ENCODE data around the gene OR10W1. TPM values are rescaled to one million over a fixed set of nuclear protein-coding genes. Genes with fewer than 3 reads are reported as not detected.

Gene OR10W1
- total and polyA plus RNA-seq, 5 donors from 2014 or later, result not detected

GRCh38 chr11:58275002-58275401 lies 6.9 kb upstream of the OR10W1 start:
- Histone ChIP-seq H3K36me3 (ENCODE audit: control insufficient read depth, insufficient read depth, low read length) (no peaks in the 10 kb centered on the region), H3K4me1 (ENCODE audit: control insufficient read depth, insufficient read depth, low read length, poor library complexity, severe bottlenecking) (no peaks in the 10 kb centered on the region), H3K27ac (ENCODE audit: insufficient read depth, low read length, poor library complexity, severe bottlenecking) (no peak overlapping the region), H3K27me3 (ENCODE audit: control insufficient read depth, insufficient read depth, low read length) (no peaks in the 10 kb centered on the region), H3K4me3 (ENCODE audit: low read depth, low read length) (no peak overlapping the region), H3K9me3 (ENCODE audit: control insufficient read depth in 2 of 2, low read length in 2 of 2) (no peaks in the 10 kb centered on the region)
- no peaks in the 10 kb centered on the region for H3K27me3 Mint-ChIP-seq
- H3K27ac Mint-ChIP-seq, result no peak overlapping the region
- no peaks in the 10 kb centered on the region for H3K36me3 Mint-ChIP-seq
- H3K4me1 Mint-ChIP-seq, result no peaks in the 10 kb centered on the region
- no peak overlapping the region for H3K4me3 Mint-ChIP-seq
- ATAC-seq (ENCODE audit: low read depth in 2 of 2), result no peak
- DNase-seq, result no peak
- H3K9me3 Mint-ChIP-seq, result peaks cover 0 to 5% (median 0%) of the 10 kb centered on the region in 7 donors

DNA sequence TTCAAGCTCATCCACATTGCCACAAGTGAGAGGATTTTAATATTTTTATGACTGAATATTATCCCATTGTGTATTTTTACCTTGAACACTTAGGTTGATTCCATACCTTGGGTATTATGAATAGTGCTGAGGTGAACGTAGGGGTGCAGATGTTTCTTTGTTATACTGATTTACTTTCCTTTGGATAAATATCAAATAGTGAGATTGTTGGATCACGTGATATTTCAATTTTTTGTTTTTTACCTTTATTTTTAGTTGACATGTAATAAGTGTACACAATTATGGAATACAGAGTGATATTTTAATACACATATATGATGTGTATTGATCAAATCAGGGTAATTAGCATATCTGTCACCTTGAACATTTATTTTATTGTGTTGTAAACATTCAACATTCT lies 8.1 kb downstream of the OR10W1 start:
- Histone ChIP-seq H3K9me3 (ENCODE audit: control insufficient read depth in 2 of 2, low read length in 2 of 2) (no peaks in the 10 kb centered on the region), H3K4me1 (ENCODE audit: control insufficient read depth, insufficient read depth, low read length, poor library complexity, severe bottlenecking) (no peaks in the 10 kb centered on the region), H3K27me3 (ENCODE audit: control insufficient read depth, insufficient read depth, low read length) (peaks cover 2% of the 10 kb centered on the region), H3K27ac (ENCODE audit: insufficient read depth, low read length, poor library complexity, severe bottlenecking) (no peak overlapping the region), H3K4me3 (ENCODE audit: low read depth, low read length) (no peak overlapping the region), H3K36me3 (ENCODE audit: control insufficient read depth, insufficient read depth, low read length) (no peaks in the 10 kb centered on the region)
- no peak overlapping the region for H3K27ac Mint-ChIP-seq
- no peaks in the 10 kb centered on the region for H3K4me1 Mint-ChIP-seq
- H3K27me3 Mint-ChIP-seq, result no peaks in the 10 kb centered on the region
- DNase-seq, result no peak
- H3K9me3 Mint-ChIP-seq, result peaks cover 0 to 9% (median 4%) of the 10 kb centered on the region in 7 donors
- no peak overlapping the region for H3K4me3 Mint-ChIP-seq
- H3K36me3 Mint-ChIP-seq, result no peaks in the 10 kb centered on the region
- ATAC-seq (ENCODE audit: low read depth in 2 of 2), result no peak

DNA sequence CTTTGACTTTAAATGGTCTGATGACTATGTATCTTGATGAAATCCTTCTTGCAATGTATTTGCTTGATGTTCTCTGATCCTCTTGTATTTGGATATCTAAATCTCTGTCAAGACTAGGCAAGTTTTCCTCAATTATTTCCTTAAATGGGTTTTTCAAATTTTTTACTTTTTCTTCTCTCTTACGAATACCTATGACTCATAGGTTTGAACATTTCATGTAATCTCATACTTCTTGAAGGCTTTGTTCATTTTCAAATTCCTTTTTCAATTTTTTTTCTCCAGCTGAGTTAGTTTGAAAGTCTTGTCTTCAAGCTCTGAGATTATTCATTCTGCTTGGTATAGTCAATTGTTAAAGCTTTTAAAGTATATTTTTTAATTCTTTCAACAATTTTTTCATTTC lies 13.1 kb downstream of the OR10W1 start:
- no peak for DNase-seq
- Histone ChIP-seq H3K27ac (ENCODE audit: insufficient read depth, low read length, poor library complexity, severe bottlenecking) (no peak overlapping the region), H3K4me1 (ENCODE audit: control insufficient read depth, insufficient read depth, low read length, poor library complexity, severe bottlenecking) (no peaks in the 10 kb centered on the region), H3K27me3 (ENCODE audit: control insufficient read depth, insufficient read depth, low read length) (no peaks in the 10 kb centered on the region), H3K9me3 (ENCODE audit: control insufficient read depth in 2 of 2, low read length in 2 of 2) (no peaks in the 10 kb centered on the region), H3K4me3 (ENCODE audit: low read depth, low read length) (no peak overlapping the region), H3K36me3 (ENCODE audit: control insufficient read depth, insufficient read depth, low read length) (no peaks in the 10 kb centered on the region)
- Mint-ChIP-seq H3K36me3 (no peaks in the 10 kb centered on the region), H3K4me1 (no peaks in the 10 kb centered on the region), H3K27me3 (no peaks in the 10 kb centered on the region), H3K4me3 (no peak overlapping the region), H3K27ac (no peak overlapping the region), H3K9me3 (peaks cover 0 to 18% (median 8%) of the 10 kb centered on the region in 7 donors)
- ATAC-seq (ENCODE audit: low read depth in 2 of 2), result no peak

- Mint-ChIP-seq H3K9me3 (peaks cover 0 to 11% (median 2%) of the 10 kb centered on the region in 7 donors), H3K27ac (no peak overlapping the region), H3K4me1 (no peaks in the 10 kb centered on the region), H3K4me3 (no peak overlapping the region), H3K27me3 (peaks cover 4% of the 10 kb centered on the region), H3K36me3 (no peaks in the 10 kb centered on the region)
- no peaks in the 10 kb centered on the region for H3K4me1 ChIP-seq (ENCODE audit: control insufficient read depth, insufficient read depth, low read length, poor library complexity, severe bottlenecking)
- H3K4me3 ChIP-seq (ENCODE audit: low read depth, low read length), result no peak overlapping the region
- no peak overlapping the region for H3K27ac ChIP-seq (ENCODE audit: insufficient read depth, low read length, poor library complexity, severe bottlenecking)
- peaks cover 0 to 4% of the 10 kb centered on the region in 2 experiments for H3K9me3 ChIP-seq (ENCODE audit: control insufficient read depth in 2 of 2, low read length in 2 of 2)
- ATAC-seq (ENCODE audit: low read depth in 2 of 2), result no peak
- H3K27me3 ChIP-seq (ENCODE audit: control insufficient read depth, insufficient read depth, low read length), result no peaks in the 10 kb centered on the region
- no peaks in the 10 kb centered on the region for H3K36me3 ChIP-seq (ENCODE audit: control insufficient read depth, insufficient read depth, low read length)
- no peak for DNase-seq
Measured at GRCh38 chr11:58243954-58244353, 24.1 kb downstream of the OR10W1 start.

DNA sequence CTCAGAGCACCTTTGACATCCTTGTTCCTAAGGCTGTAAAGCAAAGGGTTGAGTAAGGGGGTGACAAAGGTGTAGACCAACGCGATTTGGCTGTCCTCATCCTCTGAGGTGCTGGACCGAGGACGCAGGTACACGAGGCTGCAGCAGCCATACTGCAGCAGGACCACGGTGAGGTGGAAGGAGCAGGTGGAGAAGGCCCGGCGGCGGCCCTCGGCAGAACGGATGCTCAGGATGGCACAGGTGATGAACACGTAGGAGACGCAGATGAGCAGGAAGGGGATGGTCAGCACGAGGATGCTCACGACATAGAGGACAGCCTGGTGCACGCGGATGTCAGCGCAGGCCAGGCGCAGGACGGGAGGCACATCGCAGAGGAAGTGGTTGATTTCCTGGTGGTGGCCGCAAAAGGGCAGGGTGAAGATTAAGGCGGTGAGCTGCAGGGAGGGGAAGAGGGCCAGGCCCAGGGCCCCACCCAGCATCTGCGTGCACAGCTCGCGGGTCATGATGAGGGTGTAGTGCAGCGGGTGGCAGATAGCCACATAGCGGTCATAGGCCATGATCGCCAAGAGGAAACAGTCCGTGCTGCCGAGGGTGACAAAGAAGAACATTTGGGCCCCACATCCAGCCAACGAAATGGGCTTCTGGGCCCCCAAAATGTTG lies 40.0 kb downstream of the OR10W1 start:
- peaks cover 0 to 5% (median 0%) of the 10 kb centered on the region in 7 donors for H3K9me3 Mint-ChIP-seq
- Histone ChIP-seq H3K36me3 (ENCODE audit: control insufficient read depth, insufficient read depth, low read length) (no peaks in the 10 kb centered on the region), H3K4me3 (ENCODE audit: low read depth, low read length) (no peak overlapping the region), H3K4me1 (ENCODE audit: control insufficient read depth, insufficient read depth, low read length, poor library complexity, severe bottlenecking) (no peaks in the 10 kb centered on the region), H3K27me3 (ENCODE audit: control insufficient read depth, insufficient read depth, low read length) (no peaks in the 10 kb centered on the region), H3K27ac (ENCODE audit: insufficient read depth, low read length, poor library complexity, severe bottlenecking) (no peak overlapping the region), H3K9me3 (ENCODE audit: control insufficient read depth in 2 of 2, low read length in 2 of 2) (no peaks in the 10 kb centered on the region)
- H3K4me3 Mint-ChIP-seq, result no peak overlapping the region
- DNase-seq (no peak), ATAC-seq (ENCODE audit: low read depth in 2 of 2) (no peak)
- H3K36me3 Mint-ChIP-seq, result no peaks in the 10 kb centered on the region
- no peak overlapping the region for H3K27ac Mint-ChIP-seq
- H3K27me3 Mint-ChIP-seq, result no peaks in the 10 kb centered on the region
- H3K4me1 Mint-ChIP-seq, result no peaks in the 10 kb centered on the region

- ATAC-seq (ENCODE audit: low read depth in 2 of 2), result no peak
- no peak overlapping the region for H3K4me3 Mint-ChIP-seq
- Histone ChIP-seq H3K27me3 (ENCODE audit: control insufficient read depth, insufficient read depth, low read length) (no peaks in the 10 kb centered on the region), H3K4me3 (ENCODE audit: low read depth, low read length) (no peak overlapping the region), H3K4me1 (ENCODE audit: control insufficient read depth, insufficient read depth, low read length, poor library complexity, severe bottlenecking) (no peaks in the 10 kb centered on the region), H3K9me3 (ENCODE audit: control insufficient read depth in 2 of 2, low read length in 2 of 2) (no peaks in the 10 kb centered on the region), H3K36me3 (ENCODE audit: control insufficient read depth, insufficient read depth, low read length) (no peaks in the 10 kb centered on the region), H3K27ac (ENCODE audit: insufficient read depth, low read length, poor library complexity, severe bottlenecking) (no peak overlapping the region)
- H3K9me3 Mint-ChIP-seq, result peaks cover 0 to 2% (median 0%) of the 10 kb centered on the region in 7 donors
- DNase-seq, result no peak
- H3K36me3 Mint-ChIP-seq, result no peaks in the 10 kb centered on the region
- H3K4me1 Mint-ChIP-seq, result no peaks in the 10 kb centered on the region
- H3K27me3 Mint-ChIP-seq, result no peaks in the 10 kb centered on the region
- H3K27ac Mint-ChIP-seq, result no peak overlapping the region
Measured at GRCh38 chr11:58222721-58223120, 45.3 kb downstream of the OR10W1 start.

Other genes with a start within 250 kb of the OR10W1 start
- gene OR9Q1, start 244.4 kb downstream of the OR10W1 start, total RNA-seq, result not detected
- gene OR9Q1, start 244.4 kb downstream of the OR10W1 start, polyA plus RNA-seq, result not detected
- gene OR6Q1, start 237.3 kb downstream of the OR10W1 start, total RNA-seq, result not detected
- not detected for gene OR6Q1, start 237.3 kb downstream of the OR10W1 start, polyA plus RNA-seq
- not detected for gene OR9I1, start 142.7 kb downstream of the OR10W1 start, total RNA-seq
- gene OR9I1, start 142.7 kb downstream of the OR10W1 start, polyA plus RNA-seq, result not detected
- gene OR9Q2, start 79.2 kb downstream of the OR10W1 start, total RNA-seq, result not detected
- gene OR9Q2, start 79.2 kb downstream of the OR10W1 start, polyA plus RNA-seq, result not detected
- not detected for gene OR1S2, start 64.1 kb downstream of the OR10W1 start, total RNA-seq
- gene OR1S2, start 64.1 kb downstream of the OR10W1 start, polyA plus RNA-seq, result not detected
- not detected for gene OR1S1, start 55.5 kb downstream of the OR10W1 start, total RNA-seq
- not detected for gene OR1S1, start 55.5 kb downstream of the OR10W1 start, polyA plus RNA-seq
- not detected for gene OR10Q1, start 39.3 kb downstream of the OR10W1 start, total RNA-seq
- gene OR10Q1, start 39.3 kb downstream of the OR10W1 start, polyA plus RNA-seq, result not detected
- not detected for gene OR5B17, start 90.8 kb upstream of the OR10W1 start, total RNA-seq
- gene OR5B17, start 90.8 kb upstream of the OR10W1 start, polyA plus RNA-seq, result not detected
- not detected for gene OR5B3, start 138.6 kb upstream of the OR10W1 start, total RNA-seq
- not detected for gene OR5B3, start 138.6 kb upstream of the OR10W1 start, polyA plus RNA-seq
- gene OR5B2, start 159.9 kb upstream of the OR10W1 start, total RNA-seq, result not detected
- not detected for gene OR5B2, start 159.9 kb upstream of the OR10W1 start, polyA plus RNA-seq
- not detected for gene OR5B12, start 174.0 kb upstream of the OR10W1 start, total RNA-seq
- gene OR5B12, start 174.0 kb upstream of the OR10W1 start, polyA plus RNA-seq, result not detected
- gene OR5B21, start 239.8 kb upstream of the OR10W1 start, total RNA-seq, result not detected
- gene OR5B21, start 239.8 kb upstream of the OR10W1 start, polyA plus RNA-seq, result not detected

Data from CD4-positive, CD25-positive, alpha-beta regulatory T cell (primary cell).